HepG2 (cell line): ENCODE data around the gene P4HB. TPM values are rescaled to one million over a fixed set of nuclear protein-coding genes. Genes with fewer than 3 reads are reported as not detected.

ENCODE experiments used
- HIC2 ChIP-seq: sonication (generic); formaldehyde crosslinking; IDR thresholded peaks from 2 replicates; pipeline ENCODE4 v1.9.0; 2022; ENCODE audit warnings: low read depth, missing genetic modification reagents
- HNRNPL ChIP-seq: fragments of 200-400 bp; formaldehyde crosslinking; IDR thresholded peaks from 2 replicates; pipeline ENCODE4 v1.6.1; 2017; ENCODE audit warnings: mild to moderate bottlenecking, low read depth, low read length
- YY1 ChIP-seq: IDR thresholded peaks from 2 replicates; pipeline ENCODE4 v1.6.1; 2011; ENCODE audit warnings: low read length, low read depth, moderate library complexity, mild to moderate bottlenecking; ENCODE audit not compliant: insufficient read depth, insufficient replicate concordance
- ZBTB7B ChIP-seq: sonication (generic); formaldehyde crosslinking; IDR thresholded peaks from 2 replicates; pipeline ENCODE4 v1.4.0; 2020; ENCODE audit warnings: missing genetic modification reagents
- ZNF687 ChIP-seq: sonication (generic); formaldehyde crosslinking; IDR thresholded peaks from 2 replicates; pipeline ENCODE4 v1.5.1; 2020; ENCODE audit warnings: mild to moderate bottlenecking, missing genetic modification reagents, moderate library complexity
- polyA plus RNA-seq, 8 experiments: library from polyadenylated mRNA; depleted of rRNA in 3 of 8; stranded (reverse) in 7 of 8; unstranded in 1 of 8; fragments of >200 nt; fragmentation: Illumina TruSeq in 4 of 8; extraction: Trizol in 4 of 8; gene quantifications; 2 replicates each; pipeline versions ENCODE4 v1.2.1 to v1.2.3, GENCODE V29; 2011 to 2016; ENCODE audit warnings: low read depth in 4 of 8, missing spikeins in 1 of 8, mixed read lengths in 1 of 8; ENCODE audit not compliant: insufficient read depth in 1 of 8
- total RNA-seq, 5 experiments: library from RNA; depleted of rRNA; stranded (reverse); fragments of >200 nt; fragmentation: Illumina TruSeq; extraction: Trizol; gene quantifications; 2 replicates each; pipeline ENCODE4 v1.2.3, GENCODE V29; 2016; ENCODE audit warnings: low read depth in 1 of 5

Gene P4HB
- total and polyA plus RNA-seq, 2 of the 13 experiments (the other 11 are each of a cell fraction or from before 2014, with no cell fraction given), result 185 to 782 TPM

GRCh38 chr17:81808778-81809555, 51.4 kb downstream of the P4HB start (continued):
- peak; percentile 35 for TF ChIP-seq ZNF687 (CRISPR knock-in tag)
- peak; percentile 38; the same call in 1 of the 2 replicates for TF ChIP-seq ZBTB7B
- peak; percentile 98 for TF ChIP-seq HNRNPL
- TF ChIP-seq HIC2 (CRISPR knock-in tag), result peak; percentile 53; the same call in 1 of the 2 replicates
- no peak for TF ChIP-seq YY1
